NCI-H748 (cell line): ENCODE results near the gene KCNQ2.

ENCODE experiments used
- DNase-seq: peaks from one replicate; lab custom pipeline; 2025; ENCODE audit not compliant: unreplicated experiment; lab: John Stamatoyannopoulos, UW

The KCNQ2 gene

GRCh38 chr20:63406617-63407245 lies 65.7 kb downstream of the KCNQ2 start:
- no peak for DNase-seq

- DNase-seq: no peak
Measured at GRCh38 chr20:63406011-63406410, 66.4 kb downstream of the KCNQ2 start.

- no peak for DNase-seq
Measured at GRCh38 chr20:63405102-63405730, 67.2 kb downstream of the KCNQ2 start.

GRCh38 chr20:63404129-63405085 lies 68.0 kb downstream of the KCNQ2 start:
- peak; percentile 85 for DNase-seq

- no peak for DNase-seq
Measured at GRCh38 chr20:63403403-63404105, 68.9 kb downstream of the KCNQ2 start.

- DNase-seq: peak; percentile 32
Measured at GRCh38 chr20:63402860-63403220, 69.6 kb downstream of the KCNQ2 start.

- DNase-seq: peak; percentile 9
Measured at GRCh38 chr20:63402181-63402859, 70.1 kb downstream of the KCNQ2 start.

GRCh38 chr20:63401384-63402110 lies 70.9 kb downstream of the KCNQ2 start:
- no peak for DNase-seq

- DNase-seq: no peak
Measured at GRCh38 chr20:63400486-63401210, 71.8 kb downstream of the KCNQ2 start.

GRCh38 chr20:63399596-63400375 lies 72.7 kb downstream of the KCNQ2 start:
- no peak for DNase-seq

- DNase-seq: no peak
Measured at GRCh38 chr20:63398744-63399514, 73.5 kb downstream of the KCNQ2 start.

GRCh38 chr20:63397946-63398450 lies 74.5 kb downstream of the KCNQ2 start:
- DNase-seq: no peak

- DNase-seq: no peak
Measured at GRCh38 chr20:63397155-63397843, 75.2 kb downstream of the KCNQ2 start.

GRCh38 chr20:63396300-63396699 lies 76.2 kb downstream of the KCNQ2 start:
- DNase-seq: no peak

- DNase-seq: no peak
Measured at GRCh38 chr20:63395723-63396122, 76.7 kb downstream of the KCNQ2 start.

GRCh38 chr20:63394920-63395455 lies 77.5 kb downstream of the KCNQ2 start:
- DNase-seq: no peak
